ENCODE results near the gene KRT20.

DNA sequence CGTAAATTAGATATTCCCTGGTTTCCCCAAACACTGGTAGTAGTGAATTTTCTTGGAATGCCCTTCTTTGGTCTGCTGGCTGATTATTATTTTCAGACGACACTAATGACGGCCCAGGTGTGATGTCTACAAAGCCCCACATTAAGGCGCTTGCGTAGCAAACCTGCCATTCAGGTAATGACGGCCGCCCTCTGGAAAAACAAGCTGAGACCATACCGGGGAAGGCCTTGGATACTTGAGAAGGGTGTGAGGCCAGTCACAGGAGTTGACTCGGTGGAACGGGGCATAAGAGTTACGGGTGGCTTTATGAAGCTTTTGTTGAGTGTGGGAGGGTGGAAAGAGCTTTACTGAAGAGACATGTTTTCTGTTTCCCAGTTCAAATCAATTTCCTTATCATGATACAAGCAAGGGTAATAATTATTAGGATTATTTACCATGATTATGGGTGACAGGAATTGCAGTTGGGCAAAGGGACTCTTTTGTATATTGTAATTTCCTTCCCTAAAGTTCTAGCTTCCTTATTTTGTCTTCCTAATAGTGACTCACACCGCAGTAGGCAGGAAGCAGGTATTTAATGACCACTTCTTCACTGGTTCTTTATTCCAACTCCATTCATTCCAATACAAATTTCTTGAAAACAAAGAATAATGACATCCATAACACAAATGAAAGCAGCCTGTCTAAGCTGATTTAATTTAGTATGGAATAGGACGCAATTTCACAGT lies 27.6 kb upstream of the KRT20 start:
- TF ChIP-seq POLR2A (IDR thresholded peaks at IDR 0.05; ENCODE audit: low read length) (no peak), GATA1 (IDR thresholded peaks at IDR 0.05; ENCODE audit: low read depth, low read length) (no peak)

All from erythroblast (primary cell).